HG03521 (cell line): Measurements from ENCODE around the gene CNTNAP1.
"Not testable (repeated sequence)": the region's sequence is repeated elsewhere in the genome, so short reads cannot be mapped to it uniquely, and the experiment has no call there.

ENCODE experiments used
- ATAC-seq: cut with Tn5 transposase; IDR thresholded peaks from one replicate; pipeline ENCODE4 v1.9.1; 2021; ENCODE audit warnings: mild to moderate bottlenecking, moderate library complexity; ENCODE audit not compliant: unreplicated experiment

The CNTNAP1 gene

GRCh38 chr17:42681976-42682721, at the start of gene CNTNAP1:
TSS of gene CNTNAP1 (plus strand) at chr17:42682531. CDS start at chr17:42682830, 299 bp downstream.
- no peak for ATAC-seq

- no peak for ATAC-seq
These were observed 49.3 kb upstream of the CNTNAP1 start for GRCh38 chr17:42632949-42633444.

- no peak for ATAC-seq
These were observed 42.7 kb upstream of the CNTNAP1 start for GRCh38 chr17:42639525-42640113.

GRCh38 chr17:42640121-42640520, 42.2 kb upstream of the CNTNAP1 start:
- ATAC-seq, result no peak

GRCh38 chr17:42642336-42642735, 40.0 kb upstream of the CNTNAP1 start:
- no peak for ATAC-seq

- ATAC-seq, result no peak
These were observed 34.6 kb upstream of the CNTNAP1 start for GRCh38 chr17:42647778-42648177.

GRCh38 chr17:42651392-42651791, 30.9 kb upstream of the CNTNAP1 start:
- ATAC-seq, result no peak

- no peak for ATAC-seq
These were observed 28.9 kb upstream of the CNTNAP1 start for GRCh38 chr17:42653179-42654124.

GRCh38 chr17:42655528-42655927, 26.8 kb upstream of the CNTNAP1 start:
- ATAC-seq, result no peak

GRCh38 chr17:42657824-42658588, 24.3 kb upstream of the CNTNAP1 start:
- ATAC-seq, result no peak

- ATAC-seq, result no peak
These were observed 23.0 kb upstream of the CNTNAP1 start, which contains the start of gene TUBG2 for GRCh38 chr17:42659079-42659931. TSS of gene TUBG2 (plus strand) at chr17:42659284. CDS start at chr17:42659504, 220 bp downstream.

- ATAC-seq, result not testable (repeated sequence)
These were observed 22.4 kb upstream of the CNTNAP1 start for GRCh38 chr17:42659932-42660274.

- no peak for ATAC-seq
These were observed 21.5 kb upstream of the CNTNAP1 start for GRCh38 chr17:42660692-42661345.

- ATAC-seq, result no peak
These were observed 16.7 kb upstream of the CNTNAP1 start for GRCh38 chr17:42665581-42666001.

GRCh38 chr17:42666126-42666525, 16.2 kb upstream of the CNTNAP1 start:
- not testable (repeated sequence) for ATAC-seq

- no peak for ATAC-seq
These were observed 15.0 kb upstream of the CNTNAP1 start for GRCh38 chr17:42667088-42667951.

GRCh38 chr17:42669705-42669976, 12.7 kb upstream of the CNTNAP1 start:
- ATAC-seq, result no peak
